Measurements from ENCODE around the gene CYP27A1. TPM values are rescaled to one million over a fixed set of nuclear protein-coding genes. Genes with fewer than 3 reads are reported as not detected.

Gene CYP27A1
- total RNA-seq, 1 experiment from 2014 or later = 0.80 TPM

DNA sequence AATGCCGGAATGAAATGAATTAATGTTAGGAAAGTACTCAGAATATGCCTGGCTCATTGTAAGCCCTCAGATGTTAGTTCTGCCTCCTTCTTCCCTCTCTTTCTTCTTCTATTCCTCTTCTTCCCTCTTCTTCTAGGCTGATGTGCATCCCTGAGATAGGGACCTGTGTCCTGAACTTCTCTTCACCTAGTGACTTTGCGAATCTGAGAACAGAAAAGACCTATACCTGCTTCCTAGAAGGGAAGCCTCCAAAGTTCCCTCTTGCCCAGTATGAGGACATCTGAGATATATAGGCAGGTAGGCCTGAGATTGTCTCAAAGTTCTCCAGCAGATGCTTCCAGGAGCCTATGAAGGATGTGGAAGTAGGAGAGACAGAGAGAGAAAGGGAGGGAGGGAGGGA, 8.1 kb upstream of the CYP27A1 start:
- DNase-seq (ENCODE audit: low read depth) = no peak

- DNase-seq (ENCODE audit: low read depth) = no peak
Measured at GRCh38 chr2:218776488-218776887, 5.5 kb upstream of the CYP27A1 start.

GRCh38 chr2:218777276-218777990, 4.5 kb upstream of the CYP27A1 start:
- no peak for DNase-seq (ENCODE audit: low read depth)

GRCh38 chr2:218780046-218780445, 1.9 kb upstream of the CYP27A1 start:
- no peak for DNase-seq (ENCODE audit: low read depth)

DNA sequence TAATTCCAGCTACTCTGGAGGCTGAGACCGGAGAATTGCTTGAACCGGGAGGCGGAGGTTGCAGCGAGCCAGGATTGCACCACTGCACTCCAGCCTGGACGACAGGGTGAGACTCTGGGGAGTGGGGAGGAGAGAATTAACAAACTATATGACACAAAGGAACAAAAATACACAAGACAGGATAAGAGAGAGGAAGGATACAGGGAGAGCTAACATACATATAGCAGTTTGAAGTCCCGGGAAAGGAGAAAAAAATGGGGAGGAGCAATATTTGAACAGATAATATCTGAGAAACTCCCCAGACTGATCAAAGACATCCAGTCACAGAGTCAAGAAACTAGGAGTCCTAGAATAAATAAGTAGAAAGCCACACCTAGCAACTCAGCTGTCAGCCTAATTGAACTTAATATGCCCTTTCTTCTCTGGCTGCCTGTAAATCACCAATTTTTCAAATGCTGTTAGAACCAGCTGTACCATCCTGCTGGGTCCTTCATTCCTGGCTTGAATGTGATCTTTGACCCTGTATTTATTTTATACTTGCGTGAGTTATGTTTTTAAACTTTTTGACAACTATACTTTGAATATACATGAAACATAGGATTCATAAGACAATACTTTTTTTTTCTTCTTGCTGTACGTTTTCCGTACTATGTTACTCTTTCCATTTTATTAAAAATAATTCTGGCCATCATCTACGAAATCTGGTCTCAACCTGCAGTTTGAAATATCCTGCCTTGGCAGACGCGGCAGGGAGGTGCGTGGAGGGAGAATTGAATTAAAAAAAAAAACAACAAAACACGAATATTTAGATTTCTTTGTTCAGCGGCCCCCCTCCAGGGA, 876 bp upstream of the CYP27A1 start:
- DNase-seq (ENCODE audit: low read depth) = no peak

DNA sequence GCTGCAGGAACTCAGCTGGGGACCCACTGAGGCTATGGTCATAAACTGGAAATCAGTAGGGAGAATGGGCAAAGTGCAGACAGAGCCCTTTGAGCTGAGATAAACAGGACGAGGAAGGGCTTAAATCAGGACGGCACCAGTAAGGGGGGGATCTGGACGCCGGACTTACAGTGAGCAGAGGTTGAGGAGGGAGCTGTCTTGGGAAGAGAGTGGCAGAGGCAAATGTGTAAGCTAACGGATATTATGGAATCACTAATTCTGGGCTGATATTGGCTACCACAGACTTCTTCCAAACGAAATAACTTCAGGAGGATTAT, 539 bp downstream of the CYP27A1 start:
- no peak for DNase-seq (ENCODE audit: low read depth)

GRCh38 chr2:218783688-218784087, 1.7 kb downstream of the CYP27A1 start:
- no peak for DNase-seq (ENCODE audit: low read depth)

DNA sequence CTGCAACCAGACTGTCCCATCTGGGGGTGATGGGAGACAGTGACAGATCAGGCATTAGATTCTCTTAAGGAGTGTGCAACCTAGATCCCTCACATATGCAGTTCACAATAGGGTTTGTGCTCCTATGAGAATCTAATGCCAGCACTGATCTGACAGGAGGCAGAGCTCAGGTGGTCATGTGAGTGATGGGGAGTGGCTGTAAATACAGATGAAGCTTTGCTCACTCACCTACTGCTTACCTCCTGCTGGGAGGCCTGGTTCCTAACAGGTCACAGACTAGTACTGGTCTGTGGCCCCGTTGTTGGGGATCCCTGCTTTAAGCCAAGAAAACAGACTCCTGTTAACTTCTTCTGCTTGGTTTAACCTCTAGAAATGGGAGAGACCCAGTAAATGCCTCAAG, 3.2 kb downstream of the CYP27A1 start:
- DNase-seq (ENCODE audit: low read depth) = no peak

- DNase-seq (ENCODE audit: low read depth) = no peak
Measured at GRCh38 chr2:218786133-218786532, 4.2 kb downstream of the CYP27A1 start.

- DNase-seq (ENCODE audit: low read depth) = no peak
Measured at GRCh38 chr2:218788529-218789255, 6.7 kb downstream of the CYP27A1 start.

DNA sequence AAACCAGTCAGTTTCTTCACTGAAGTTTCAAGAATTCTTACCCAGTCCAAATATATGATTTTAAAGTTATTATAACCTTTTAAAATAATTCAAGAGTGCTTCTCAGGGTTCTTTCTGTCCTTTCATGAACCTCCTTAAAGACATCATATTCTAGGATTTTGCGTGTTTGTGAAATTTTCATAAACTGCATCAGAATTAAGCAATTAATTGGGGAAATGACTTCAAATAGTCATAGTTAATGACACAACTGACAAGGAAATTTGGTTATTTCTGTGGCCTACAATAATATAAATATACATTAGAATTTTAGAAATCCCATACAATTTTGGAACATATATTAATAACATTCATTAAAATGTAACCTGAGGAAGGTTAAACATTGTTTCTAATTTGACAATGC, 10.5 kb downstream of the CYP27A1 start:
- no peak for DNase-seq (ENCODE audit: low read depth)

- no peak for DNase-seq (ENCODE audit: low read depth)
Measured at GRCh38 chr2:218796691-218797090, 14.7 kb downstream of the CYP27A1 start.

DNA sequence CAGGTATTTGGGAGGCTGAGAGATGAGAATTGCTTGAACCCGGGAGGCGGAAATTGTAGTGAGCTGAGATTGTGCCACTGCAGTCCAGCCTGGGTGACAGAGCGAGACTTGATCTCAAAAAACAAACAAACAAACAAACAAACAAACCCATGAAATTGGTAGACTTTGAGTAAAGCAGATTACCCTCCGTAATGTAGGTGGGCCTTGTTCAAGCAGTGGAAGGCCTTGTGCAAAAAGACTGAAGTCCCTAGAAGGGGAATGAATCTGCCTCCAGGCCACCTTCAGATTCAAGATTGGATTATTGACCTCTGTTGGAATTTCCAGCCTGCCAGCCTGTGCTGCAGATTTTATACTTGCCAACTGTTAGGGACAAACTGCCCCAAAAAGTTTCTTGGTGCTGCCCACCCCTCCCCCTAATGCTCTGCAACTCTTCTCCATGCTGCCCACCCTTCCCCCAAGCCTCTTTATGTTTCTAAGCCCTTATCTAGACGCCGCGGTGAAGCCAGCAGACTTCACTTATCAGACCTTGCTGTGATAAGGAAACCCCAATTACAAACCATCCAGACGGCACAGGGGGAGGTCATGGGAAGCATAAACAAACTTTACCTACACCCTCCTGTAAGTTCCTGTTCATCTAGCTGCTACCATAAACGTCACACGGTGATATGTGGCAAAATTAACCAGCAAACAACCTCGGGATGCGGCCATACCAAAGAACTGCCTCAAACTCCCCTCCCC, 17.0 kb downstream of the CYP27A1 start:
- peak; percentile 20 for DNase-seq (ENCODE audit: low read depth)

- DNase-seq (ENCODE audit: low read depth) = no peak
Measured at GRCh38 chr2:218799990-218800389, 18.0 kb downstream of the CYP27A1 start.

GRCh38 chr2:218802386-218802994, 20.5 kb downstream of the CYP27A1 start:
- DNase-seq (ENCODE audit: low read depth) = no peak

DNA sequence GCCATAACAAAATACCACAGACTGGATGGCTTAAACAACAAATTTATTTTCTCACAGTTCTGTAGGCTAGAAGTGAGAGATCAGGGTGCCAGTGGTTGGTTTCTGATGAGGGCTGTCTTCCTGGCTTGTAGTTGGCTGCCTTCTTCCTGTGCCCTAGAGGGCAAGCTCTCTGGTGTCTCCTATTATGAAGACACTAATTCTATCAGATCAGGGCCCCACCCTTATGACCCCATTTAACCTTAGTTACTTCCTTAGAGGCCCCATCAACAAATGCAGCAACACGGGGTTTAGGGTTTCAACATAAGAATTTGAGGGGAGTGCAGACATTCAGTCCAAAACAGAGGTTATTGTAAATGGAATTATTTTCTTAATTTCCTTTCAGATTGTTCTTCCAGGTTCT, 22.9 kb downstream of the CYP27A1 start:
- no peak for DNase-seq (ENCODE audit: low read depth)

GRCh38 chr2:218805627-218806026, 23.7 kb downstream of the CYP27A1 start:
- DNase-seq (ENCODE audit: low read depth) = peak; percentile 28

- peak; percentile 96 for DNase-seq (ENCODE audit: low read depth)
Measured at GRCh38 chr2:218806346-218806978, 24.5 kb downstream of the CYP27A1 start.

DNA sequence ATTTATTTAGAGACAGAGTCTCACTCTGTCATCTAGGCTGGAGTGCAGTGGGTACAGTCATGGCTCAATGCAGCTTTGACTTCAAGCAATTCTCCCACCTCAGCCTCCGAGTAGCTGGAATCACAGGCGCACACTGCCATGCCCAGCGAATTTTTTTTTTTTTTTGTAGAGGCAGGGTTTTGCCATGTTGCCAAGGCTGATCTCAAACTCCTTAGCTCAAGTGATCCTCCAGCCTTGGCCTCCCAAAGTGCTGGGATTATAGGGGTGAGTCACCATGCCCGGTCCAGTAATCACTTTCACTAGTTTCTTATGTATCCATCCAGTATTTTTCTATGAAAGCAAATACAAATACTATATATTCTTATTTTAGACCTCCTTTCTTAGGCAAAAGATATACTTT, 25.7 kb downstream of the CYP27A1 start:
- peak; percentile 64 for DNase-seq (ENCODE audit: low read depth)

DNA sequence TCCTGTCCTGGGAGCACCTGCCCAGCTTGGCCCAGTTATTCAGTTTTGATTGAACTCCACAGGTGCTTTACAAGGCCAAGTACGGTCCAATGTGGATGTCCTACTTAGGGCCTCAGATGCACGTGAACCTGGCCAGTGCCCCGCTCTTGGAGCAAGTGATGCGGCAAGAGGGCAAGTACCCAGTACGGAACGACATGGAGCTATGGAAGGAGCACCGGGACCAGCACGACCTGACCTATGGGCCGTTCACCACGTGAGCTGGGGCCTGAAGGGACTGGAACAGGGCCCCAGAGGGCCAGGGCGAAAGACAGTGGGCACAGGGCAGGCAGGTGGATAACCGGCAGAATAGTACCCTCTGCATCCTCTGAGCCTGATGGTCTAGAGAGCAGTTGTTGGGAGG, 27.6 kb downstream of the CYP27A1 start:
- DNase-seq (ENCODE audit: low read depth) = no peak

DNA sequence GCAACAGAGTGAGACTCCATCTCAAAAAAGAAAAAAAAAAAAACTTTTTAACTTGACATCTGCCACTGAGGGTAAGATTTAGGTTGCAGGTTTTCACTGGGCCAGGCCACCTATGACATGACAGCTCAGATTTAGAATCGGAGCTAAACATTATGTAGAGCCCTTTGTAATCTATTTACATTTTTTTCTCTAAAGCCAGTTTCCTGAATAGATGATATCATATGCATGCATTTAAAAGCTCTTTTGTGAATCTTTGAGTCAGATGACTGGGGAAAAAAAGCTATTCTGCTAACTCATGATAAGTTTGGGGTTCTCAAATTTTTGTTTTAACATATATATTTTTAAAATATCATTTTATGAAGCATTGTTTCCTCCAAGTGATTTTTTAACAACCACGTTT, 28.3 kb downstream of the CYP27A1 start:
- DNase-seq (ENCODE audit: low read depth) = no peak
